Nephron (organoid): ENCODE measurements around the gene NID2.

Experiments used
- H3K27ac Mint-ChIP-seq, 3 experiments: 2 replicates each; pipeline ENCODE4 v1.8.0; 2020; ENCODE audit warnings: mixed read lengths in 3 of 3, mild to moderate bottlenecking in 2 of 3, moderate library complexity in 1 of 3
- H3K27me3 Mint-ChIP-seq: 2 replicates; pipeline ENCODE4 v1.8.0; 2021; ENCODE audit warnings: low read depth, mild to moderate bottlenecking, moderate library complexity, mixed read lengths
- H3K36me3 Mint-ChIP-seq: 2 replicates; pipeline ENCODE4 v1.8.0; 2020; ENCODE audit warnings: low read depth, mixed read lengths
- H3K4me1 Mint-ChIP-seq: 2 replicates; pipeline ENCODE4 v1.8.0; 2020; ENCODE audit warnings: mixed read lengths
- H3K4me3 Mint-ChIP-seq, 3 experiments: 2 replicates each; pipeline ENCODE4 v1.8.0; 2020; ENCODE audit warnings: mild to moderate bottlenecking in 3 of 3, mixed read lengths in 3 of 3, moderate library complexity in 2 of 3
- H3K9me3 Mint-ChIP-seq: 2 replicates; pipeline ENCODE4 v1.8.0; 2020; ENCODE audit warnings: mixed read lengths
- CTCF ChIP-seq, 3 experiments: fragments of 200-600 bp; sonication (generic); IDR thresholded peaks; one replicate each; pipeline ENCODE4 v1.5.0; 2021; ENCODE audit warnings: antibody characterized with exemption in 3 of 3; ENCODE audit not compliant: unreplicated experiment in 3 of 3

Gene NID2

GRCh38 chr14:52046376-52046917 is 22.4 kb downstream of the NID2 start:
- Mint-ChIP-seq H3K9me3 (no peaks in the 10 kb centered on the region), H3K27me3 (peaks cover 4% of the 10 kb centered on the region), H3K4me3 (no peak overlapping the region)

GRCh38 chr14:52044791-52045522 is 23.9 kb downstream of the NID2 start:
- TF ChIP-seq CTCF (IDR thresholded peaks at IDR 0.05; ENCODE audit: unreplicated experiment in 3 of 3), result no peak
- Mint-ChIP-seq H3K4me1 (peaks cover 54% of the 10 kb centered on the region), H3K27me3 (peaks cover 4% of the 10 kb centered on the region), H3K27ac (no peak overlapping the region), H3K4me3 (no peak overlapping the region), H3K9me3 (no peaks in the 10 kb centered on the region), H3K36me3 (peaks cover 29% of the 10 kb centered on the region)

More at GRCh38 chr14:52046376-52046917, 22.4 kb downstream of the NID2 start:
- H3K27ac Mint-ChIP-seq, result peak overlapping the region in 2 of 3 experiments; percentile 8 to 44
- peaks cover 17% of the 10 kb centered on the region for H3K36me3 Mint-ChIP-seq
- TF ChIP-seq CTCF (IDR thresholded peaks at IDR 0.05; ENCODE audit: unreplicated experiment in 3 of 3), result no peak
- peaks cover 68% of the 10 kb centered on the region for H3K4me1 Mint-ChIP-seq

GRCh38 chr14:52043690-52044089 is 25.2 kb downstream of the NID2 start:
- TF ChIP-seq CTCF (IDR thresholded peaks at IDR 0.05; ENCODE audit: unreplicated experiment in 3 of 3), result peak; percentile 52 to 58 (median 55)
- H3K4me1 Mint-ChIP-seq, result peaks cover 41% of the 10 kb centered on the region
- H3K27me3 Mint-ChIP-seq, result peaks cover 4% of the 10 kb centered on the region
- H3K4me3 Mint-ChIP-seq, result no peak overlapping the region
- peak overlapping the region in 1 of 3 experiments; percentile 74 for H3K27ac Mint-ChIP-seq
- H3K9me3 Mint-ChIP-seq, result no peaks in the 10 kb centered on the region
- H3K36me3 Mint-ChIP-seq, result peaks cover 30% of the 10 kb centered on the region

GRCh38 chr14:52042371-52043289 is 26.2 kb downstream of the NID2 start:
- no peak for TF ChIP-seq CTCF (IDR thresholded peaks at IDR 0.05; ENCODE audit: unreplicated experiment in 3 of 3)
- Mint-ChIP-seq H3K4me3 (no peak overlapping the region), H3K27ac (no peak overlapping the region), H3K36me3 (peaks cover 37% of the 10 kb centered on the region), H3K27me3 (peaks cover 4% of the 10 kb centered on the region), H3K4me1 (peaks cover 36% of the 10 kb centered on the region), H3K9me3 (no peaks in the 10 kb centered on the region)

- peaks cover 49% of the 10 kb centered on the region for H3K36me3 Mint-ChIP-seq
- peaks cover 19% of the 10 kb centered on the region for H3K4me1 Mint-ChIP-seq
- H3K9me3 Mint-ChIP-seq, result peaks cover 6% of the 10 kb centered on the region
- H3K27me3 Mint-ChIP-seq, result peaks cover 4% of the 10 kb centered on the region
- H3K27ac Mint-ChIP-seq, result no peak overlapping the region
- no peak for TF ChIP-seq CTCF (IDR thresholded peaks at IDR 0.05; ENCODE audit: unreplicated experiment in 3 of 3)
- H3K4me3 Mint-ChIP-seq, result no peak overlapping the region
These were observed 28.3 kb downstream of the NID2 start for GRCh38 chr14:52040598-52040997.
